Activated CD8-positive, alpha-beta memory T cell treated with anti-CD3 and anti-CD28 coated beads, Interleukin-2, amount 50 U/mL, for 24 hours (primary cell): ENCODE measurements around the gene PRRG1.
"Not testable (repeated sequence)": the region's sequence is repeated elsewhere in the genome, so short reads cannot be mapped to it uniquely, and the experiment has no call there.

Source experiments
- DNase-seq: peaks from one replicate; pipeline ENCODE4 v3.0.0-alpha.2; 2020; ENCODE audit errors: extremely low read depth

Gene PRRG1

DNA sequence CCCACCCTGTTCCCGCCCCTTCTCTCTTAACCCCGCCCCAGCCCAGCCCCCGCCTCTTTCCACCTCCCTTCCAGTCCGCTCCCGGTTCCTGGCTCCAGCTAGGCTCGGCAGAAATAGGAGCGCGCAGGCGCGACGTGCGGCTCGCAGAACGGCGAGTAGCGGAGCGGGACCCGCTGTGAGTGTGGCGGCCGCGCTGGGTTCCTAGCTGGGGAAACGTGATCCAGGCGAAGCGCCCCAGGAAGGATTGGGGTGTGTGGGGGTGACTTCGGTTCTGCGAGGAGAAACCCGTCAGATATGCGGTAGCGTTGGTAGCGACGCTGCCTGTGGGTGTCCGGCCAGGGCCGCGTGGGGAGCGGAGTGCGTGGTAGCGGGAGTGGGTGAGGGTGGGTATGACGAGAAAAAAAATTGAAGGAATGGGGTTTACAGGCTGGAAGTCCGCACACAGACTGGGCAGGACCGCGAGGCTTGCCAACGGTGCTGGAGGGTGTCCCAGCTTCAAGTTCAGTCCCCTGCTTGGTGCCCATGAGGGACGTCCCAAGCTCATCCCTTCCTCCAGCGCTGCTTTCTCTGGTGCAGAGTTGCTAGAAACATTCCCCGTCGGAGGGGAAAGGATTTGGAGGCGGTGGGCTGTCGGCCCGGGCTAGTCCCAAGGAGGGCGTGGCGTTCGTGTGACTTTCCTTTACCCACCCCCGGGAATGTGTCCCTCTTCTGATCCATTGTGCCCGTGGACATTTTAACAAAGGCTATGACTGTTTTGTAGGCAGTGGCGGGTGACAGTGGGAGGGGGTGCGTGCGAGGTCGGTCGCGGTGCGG lies at the start of gene PRRG1:
Gene PRRG1, plus strand, starts transcription at position 144 of the 813 bp plus-strand sequence. CDS start 56,886 bp downstream, outside the sequence.
- no peak for DNase-seq

DNA sequence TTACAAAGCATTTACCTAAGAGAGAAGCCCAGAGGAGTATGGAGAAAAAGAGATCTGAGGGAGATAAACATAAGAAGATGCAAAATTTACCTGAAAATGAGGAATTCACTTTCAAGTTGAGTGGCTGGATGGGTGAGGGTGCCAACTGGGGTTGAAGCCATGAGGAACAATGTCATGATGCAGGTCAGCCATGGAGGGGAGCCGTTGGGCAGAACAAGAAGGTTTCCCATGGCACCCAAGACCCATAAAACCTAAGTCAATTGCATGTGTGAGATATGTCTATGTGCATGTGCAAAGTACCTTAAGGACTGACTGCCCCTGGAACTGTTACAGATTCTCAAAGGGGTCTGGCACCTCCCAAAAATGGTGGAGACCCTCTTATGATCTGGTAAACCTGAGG lies 46.6 kb upstream of the PRRG1 start:
- no peak for DNase-seq

DNA sequence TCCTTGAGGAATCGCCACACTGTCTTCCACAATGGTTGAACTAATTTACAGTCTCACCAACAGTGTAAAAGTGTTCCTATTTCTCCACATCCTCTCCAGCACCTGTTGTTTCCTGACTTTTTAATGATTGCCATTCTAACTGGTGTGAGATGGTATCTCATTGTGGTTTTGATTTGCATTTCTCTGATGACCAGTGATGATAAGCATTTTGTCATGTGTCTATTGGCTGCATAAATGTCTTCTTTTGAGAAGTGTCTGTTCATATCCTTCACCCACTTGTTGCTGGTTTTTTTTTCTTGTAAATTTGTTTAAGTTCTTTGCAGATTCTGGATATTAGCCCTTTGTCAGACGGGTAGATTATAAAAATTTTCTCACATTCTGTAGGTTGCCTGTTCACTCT lies 43.9 kb upstream of the PRRG1 start:
- not testable (repeated sequence) for DNase-seq

DNA sequence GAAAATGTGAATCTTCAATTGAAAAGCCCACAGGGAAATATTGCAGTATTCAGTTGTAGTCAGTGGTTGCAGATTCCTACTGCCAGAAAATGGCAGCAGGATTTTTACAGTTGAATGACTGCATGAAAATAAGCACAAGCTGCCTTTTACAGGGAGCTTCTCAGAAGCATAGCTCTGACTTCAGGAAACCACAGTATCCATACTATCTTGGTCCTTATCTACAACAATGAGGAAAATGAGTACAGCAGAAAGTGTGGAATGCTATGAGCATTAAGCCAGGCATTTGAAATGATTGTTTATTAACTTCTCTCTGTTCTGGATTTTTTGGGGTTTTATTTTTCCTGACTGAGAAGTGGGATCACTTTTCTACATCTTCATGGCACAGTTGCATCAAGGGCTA lies 34.6 kb upstream of the PRRG1 start:
- no peak for DNase-seq

DNA sequence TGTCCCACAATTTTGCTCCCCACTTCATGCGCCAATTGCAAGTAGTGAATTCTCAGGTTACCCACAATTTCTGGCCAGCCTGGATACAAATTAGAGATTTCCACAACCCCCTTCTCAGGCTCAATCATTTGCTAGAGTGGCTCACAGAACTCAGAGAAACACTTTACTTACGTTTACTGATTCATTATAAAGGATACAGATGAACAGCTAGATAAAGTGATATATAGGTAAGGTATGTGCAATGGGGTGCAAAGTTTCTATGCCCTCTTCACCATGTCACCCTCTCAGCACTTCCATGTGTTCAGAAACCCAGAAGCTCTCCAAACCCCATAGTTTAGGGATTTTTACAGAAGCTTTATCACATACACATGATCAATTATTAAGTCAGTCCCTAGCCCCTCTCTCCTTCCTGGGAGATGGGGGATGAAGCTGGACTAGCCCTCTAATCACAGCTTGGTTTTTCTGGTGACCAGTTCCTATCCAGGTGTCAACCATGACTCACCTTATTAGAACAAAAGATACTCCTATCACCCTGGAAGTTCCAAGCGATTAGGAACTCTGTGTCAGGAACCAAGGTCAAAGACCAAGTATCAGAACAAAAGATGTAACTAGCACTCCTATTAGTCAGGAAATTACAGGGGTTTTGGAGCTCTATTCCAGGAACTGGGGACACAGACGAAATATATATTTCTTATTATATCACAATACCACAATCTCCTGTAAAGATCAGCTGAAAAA lies 33.5 kb upstream of the PRRG1 start:
- no peak for DNase-seq

DNA sequence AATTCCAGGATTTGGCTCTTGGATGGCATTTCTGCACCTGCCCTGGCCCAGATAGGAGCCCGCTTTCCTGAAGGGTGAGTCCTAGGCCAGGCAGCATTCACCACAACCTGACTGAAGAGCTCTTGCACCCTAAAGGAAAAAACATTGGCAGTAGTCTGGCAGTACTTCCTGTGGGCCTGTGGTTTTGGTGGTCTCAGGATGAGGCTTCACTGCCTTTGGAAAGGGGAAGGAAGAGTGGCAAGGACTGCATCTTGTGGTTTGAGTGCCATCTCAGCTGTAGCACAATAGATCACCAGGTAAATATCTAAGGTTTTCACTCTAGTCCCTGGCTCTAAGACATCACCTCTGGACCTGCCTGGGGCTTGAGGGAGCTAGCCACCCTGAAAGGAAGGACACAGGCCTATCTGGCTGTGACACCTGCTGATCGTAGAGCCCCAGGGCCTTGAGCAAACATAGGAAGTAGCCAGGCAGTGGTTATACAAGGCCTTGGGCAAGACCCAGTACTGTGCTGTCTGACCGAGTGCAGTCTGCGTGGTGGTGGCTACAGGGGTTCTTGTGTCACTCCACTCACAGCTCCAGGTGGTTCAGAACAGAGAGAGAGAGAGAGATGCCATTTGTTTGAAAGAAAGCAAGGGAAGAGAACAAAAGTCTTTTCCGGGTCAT lies 28.5 kb upstream of the PRRG1 start:
- DNase-seq: no peak

DNA sequence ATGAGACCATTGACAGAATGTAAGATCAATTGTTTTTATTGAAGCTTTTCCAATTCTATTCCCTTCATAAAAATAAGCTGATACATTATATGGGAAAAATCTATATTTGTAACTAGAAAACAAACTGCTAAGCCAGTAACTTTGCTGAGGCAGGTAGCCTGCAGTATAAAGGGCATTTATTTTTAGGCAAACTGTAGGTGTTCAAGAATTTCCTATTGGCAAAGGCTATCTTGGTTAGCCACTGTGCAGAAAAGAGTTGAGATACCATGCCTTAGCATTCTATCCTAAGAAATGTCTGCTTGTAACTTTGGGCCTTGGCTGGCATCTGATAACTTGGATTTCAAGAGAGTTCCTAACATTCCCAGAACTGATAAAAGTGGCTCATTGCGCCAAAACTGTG lies 18.5 kb upstream of the PRRG1 start:
- no peak for DNase-seq

DNA sequence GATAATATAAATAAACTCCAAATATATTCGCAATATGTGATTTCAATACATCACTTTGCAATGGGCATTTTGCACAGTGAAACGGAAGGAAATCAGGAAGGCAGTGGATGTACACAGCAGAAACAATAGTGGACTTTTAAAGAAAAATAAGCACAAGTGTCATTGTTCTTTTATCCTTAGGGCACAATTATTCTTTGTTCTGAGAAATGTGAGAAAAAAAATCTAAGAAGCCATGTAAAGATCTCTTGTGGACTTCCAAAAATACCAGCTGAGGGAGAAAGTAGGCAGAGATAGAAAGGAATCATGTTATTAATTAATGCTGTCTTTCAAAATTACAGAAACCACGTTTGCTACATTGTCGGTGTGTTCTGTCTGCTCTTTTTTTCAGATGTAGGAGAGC lies 17.6 kb upstream of the PRRG1 start:
- no peak for DNase-seq

DNA sequence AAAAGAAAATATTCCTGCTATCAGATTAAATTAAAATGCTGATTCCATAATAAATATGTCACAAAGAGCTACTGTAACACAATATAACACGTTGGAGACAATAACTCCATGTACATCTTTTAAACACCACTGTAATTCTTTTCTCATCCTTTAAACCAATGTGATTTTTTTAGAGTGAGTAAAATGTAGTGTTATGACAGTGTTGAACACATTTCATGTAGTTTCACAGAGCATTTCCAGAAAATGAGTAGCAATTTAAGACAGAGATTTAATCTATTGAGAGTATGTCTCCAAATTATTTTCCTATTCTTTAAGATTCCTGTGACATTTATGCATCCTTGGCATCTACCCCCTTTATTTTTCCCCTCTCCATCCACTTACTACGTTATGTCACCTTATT lies 17.1 kb upstream of the PRRG1 start:
- DNase-seq: no peak

DNA sequence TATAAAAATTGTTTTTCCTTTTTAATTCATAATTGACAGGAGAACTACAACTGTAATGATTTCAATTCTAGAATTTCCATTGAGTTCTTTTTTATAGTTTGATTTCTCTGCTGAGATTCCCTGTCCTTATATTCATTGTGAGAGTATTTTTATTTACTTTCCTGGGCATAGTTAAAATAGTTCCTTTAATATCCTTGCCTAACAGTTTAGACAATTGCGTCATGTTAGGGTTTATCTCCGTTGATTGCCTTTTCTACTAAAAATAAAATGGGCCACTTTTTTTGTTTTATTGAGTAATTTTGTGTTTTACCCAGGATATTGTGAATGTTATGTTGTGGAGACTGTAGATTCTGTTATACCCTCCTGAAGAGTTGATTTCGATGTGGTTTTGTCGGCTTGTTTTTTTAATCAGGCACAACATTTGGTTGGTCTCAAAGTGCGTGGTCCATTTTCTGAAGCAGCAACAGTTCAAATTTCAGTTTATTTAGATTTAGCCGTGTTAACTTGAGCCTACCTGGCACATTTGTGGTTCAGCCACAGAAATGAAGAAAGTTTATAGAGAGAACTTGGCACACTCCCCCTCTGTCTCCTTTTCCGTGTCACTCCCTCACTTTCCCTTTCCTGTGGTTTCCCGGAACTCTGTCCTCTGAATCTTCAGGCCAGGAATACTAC lies 16.0 kb upstream of the PRRG1 start:
- no peak for DNase-seq

DNA sequence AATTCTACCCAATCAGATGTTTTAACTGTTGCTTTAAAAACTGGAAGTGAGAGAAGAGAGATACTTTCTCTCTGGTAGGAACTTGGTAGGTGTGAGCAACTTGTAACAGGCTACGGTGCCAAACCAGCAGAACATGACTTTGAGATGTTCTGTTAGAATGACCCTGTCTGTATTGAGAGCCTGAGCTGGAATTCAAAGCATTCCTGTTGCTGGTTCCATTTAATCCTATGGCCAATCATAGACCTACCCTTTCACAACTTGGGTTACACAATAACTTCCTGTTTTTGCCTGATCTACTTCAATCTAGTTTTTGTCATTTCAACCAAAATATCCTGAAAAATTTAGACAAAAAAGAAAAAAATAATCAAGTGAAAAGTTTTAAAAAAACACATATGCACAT lies 1.7 kb upstream of the PRRG1 start:
- no peak for DNase-seq

DNA sequence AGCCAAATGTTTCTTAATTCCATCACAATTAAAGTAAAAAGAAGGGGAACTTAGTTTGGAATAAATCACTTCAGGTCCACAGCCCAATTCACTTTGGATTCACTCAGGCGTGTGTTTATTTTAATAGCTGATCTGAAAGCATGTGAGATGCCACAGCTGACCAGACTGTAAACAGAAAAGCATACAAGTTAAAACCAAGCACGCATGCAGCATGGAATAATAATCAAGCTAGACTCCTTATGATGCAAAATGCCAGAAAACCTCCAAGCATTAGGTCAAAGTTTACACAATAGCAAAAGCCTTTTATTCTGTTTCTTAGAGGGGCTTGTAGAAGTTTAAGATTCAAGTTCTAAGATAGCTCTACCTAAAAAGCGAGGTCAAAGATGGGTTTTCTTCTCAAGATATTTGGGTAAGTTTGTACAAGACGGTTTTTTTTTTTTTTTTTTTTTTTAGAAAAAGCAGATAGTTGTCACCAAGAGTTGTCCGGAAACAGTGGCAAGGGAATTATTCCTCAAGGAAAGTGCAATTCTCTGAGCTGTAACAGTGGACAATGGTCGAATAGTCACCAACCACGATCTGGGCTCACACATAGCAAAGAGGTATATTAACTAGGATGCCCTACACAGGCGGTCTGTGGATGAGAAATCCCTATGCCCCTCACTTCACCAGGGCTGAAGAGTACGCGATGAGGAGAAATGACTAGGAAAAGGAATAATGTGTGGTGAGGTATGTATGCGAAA lies 763 bp upstream of the PRRG1 start:
- no peak for DNase-seq

DNA sequence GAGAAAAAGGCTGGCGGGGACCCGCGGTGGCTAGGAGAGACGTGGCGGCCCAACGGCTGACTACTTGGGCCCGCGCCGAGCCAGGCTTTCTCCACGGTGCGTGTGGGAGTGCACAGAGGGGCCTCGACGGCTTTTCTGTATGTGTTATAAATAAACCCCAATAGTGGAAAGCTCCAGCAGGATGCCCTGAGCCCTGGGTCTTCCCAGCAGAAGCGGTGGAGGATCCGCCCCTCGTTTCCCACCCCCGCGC lies 268 bp upstream of the PRRG1 start:
- DNase-seq: no peak

DNA sequence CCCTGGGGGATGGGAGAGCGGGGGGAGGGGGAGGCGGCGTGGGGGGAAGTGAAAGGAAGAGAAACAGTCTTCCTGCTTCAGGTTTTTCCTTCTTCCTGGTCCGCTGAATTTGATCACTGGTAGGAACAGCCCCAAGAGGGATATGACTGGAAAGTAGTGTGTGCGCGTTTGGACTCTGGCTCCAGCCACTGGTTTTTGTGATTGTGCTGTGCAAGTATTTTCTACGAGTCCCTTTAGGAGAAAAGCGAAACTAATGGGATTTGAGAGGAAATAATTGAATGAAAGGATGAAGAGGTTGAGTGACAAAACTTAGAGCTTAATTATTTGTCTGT lies 836 bp downstream of the PRRG1 start:
- no peak for DNase-seq

DNA sequence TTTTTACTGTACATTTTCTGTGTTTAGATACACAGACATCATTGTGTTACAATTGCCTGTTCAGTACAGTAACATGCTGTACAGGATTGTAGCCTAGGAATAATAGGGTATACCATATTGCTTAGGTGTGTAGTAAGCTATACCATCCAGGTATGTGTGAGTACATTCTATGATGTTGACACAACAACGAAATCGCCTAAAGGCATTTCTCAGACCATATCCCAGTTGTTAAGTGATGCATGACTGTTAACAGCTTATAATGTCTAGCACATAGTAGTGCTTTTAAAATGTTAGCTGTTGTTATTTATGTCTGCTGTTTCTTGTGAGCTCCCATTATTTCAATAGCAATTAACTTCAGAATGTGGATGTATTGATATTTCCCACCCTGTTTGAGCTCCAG lies 4.5 kb downstream of the PRRG1 start:
- no peak for DNase-seq

DNA sequence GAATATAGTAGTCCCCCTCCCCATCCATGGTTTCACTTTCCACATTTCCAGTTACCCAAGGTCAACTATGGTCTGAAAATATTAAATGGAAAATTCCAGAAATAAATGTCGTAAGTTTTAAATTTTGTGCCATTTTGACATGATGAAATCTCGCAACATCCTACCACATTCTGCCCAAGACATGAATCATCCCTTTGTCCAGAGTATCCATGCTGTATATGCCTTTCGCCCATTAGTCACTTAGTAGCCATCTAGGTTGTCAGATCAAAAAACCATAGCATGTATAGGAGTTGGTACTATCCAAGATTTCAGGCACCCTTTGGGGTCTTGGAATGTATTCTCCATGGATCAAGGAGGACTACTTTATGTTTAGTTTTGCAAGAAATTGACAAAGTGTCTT lies 8.3 kb downstream of the PRRG1 start:
- no peak for DNase-seq

DNA sequence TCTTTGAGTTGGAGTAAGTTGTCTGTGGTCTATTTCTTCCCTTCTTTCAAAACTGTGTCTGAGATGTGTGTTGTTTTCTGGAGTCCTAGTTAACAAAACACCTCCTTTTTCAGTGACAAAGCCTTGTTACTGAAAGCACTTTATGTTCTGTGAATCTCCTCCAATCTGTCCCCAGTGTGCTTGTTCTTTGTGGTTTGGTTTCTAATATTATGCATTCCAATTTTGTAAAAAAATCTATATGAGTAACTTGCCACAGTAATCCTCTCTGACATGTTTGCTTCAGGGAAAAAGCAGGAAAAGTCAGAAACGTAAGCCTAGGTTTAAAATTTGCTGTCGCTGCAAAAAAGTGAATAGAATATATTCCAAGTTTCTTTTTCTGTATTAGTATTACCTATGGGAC lies 12.4 kb downstream of the PRRG1 start:
- no peak for DNase-seq

DNA sequence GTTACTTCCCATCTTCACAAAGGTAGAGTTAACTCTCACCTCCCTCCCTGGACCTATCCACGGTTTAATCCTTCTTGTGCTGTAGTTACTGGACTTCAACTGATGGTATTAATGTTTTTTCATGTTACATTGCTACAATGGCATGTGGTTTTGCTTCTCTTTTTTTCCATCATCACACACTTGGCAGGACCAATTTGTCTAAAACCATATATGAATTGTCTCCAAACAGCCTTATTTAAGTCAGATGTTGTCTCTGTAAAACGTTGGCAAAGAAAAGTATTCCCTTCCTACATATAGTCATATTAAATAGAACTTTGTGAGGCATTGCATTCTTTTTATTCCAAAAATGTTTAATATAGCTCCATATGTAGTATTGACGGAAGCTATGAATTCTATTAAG lies 15.5 kb downstream of the PRRG1 start:
- no peak for DNase-seq

DNA sequence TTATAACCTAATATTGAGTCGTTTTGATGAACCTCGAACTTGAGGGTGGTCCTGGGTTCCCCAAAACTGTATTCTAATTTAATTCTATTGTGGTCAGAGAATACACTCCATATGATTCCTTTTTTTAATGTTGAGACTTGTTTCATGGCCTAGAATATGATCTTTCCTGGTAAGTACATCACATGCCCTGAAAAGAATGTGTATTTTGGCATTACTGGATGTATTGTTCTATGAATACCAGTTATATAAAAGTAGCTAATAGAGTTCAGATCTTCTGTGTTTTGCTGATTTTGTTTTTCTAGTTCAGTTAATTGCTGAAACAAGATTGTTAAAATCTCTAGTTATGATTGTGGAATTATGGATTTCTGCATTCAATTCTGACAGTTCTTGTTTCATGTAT lies 18.8 kb downstream of the PRRG1 start:
- DNase-seq: no peak

DNA sequence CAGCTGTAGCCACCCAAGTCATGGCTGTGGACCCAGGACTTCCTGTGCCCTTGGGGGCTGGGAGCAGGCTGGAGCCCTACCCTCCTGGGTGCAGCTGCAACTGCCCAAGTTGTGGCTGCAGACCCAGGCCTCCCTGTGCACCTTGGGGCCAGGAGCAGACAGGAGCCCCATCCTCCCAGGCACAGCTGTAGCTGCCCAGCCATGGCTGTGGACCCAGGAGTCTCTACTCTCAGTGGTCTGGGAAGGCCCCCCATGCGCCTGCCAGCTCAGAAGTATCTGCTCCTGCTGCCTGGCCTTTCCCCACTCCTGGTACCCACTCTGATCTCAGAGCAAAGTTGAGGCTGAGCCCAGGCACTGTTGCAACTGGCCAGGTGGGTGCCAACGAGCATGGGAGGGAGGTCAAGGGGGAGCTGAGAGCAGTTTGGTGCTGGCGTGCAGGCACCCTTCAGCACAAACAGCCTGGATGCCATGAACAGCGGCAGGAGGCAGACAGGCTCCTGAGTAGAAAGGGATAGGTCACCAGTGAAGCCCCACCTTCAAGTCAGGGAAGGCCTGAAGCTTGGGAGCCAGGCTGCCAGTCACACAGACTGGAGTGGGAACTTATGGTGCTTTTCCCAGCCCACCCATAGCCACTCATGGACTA lies 21.5 kb downstream of the PRRG1 start:
- no peak for DNase-seq

DNA sequence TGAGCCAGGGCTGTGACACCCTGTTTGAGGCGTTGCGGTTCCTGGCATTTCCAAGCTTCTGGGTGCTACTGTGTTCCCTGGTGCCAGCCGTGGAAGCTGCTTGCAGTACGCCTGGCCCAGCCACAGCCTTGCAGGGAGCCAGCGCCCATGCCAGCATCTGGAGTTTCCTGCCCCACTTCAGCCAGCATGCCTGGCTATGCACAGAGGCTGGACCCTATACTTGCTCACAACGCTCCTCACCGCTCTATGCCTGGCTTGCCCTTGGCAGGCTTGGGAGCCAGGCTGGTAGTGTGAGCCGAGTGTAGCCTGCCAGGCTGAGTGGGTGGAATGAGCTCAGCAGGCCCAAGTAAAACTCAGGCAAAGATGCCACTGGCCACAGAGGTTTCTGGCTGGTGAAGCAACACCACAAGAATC lies 22.4 kb downstream of the PRRG1 start:
- DNase-seq: no peak

DNA sequence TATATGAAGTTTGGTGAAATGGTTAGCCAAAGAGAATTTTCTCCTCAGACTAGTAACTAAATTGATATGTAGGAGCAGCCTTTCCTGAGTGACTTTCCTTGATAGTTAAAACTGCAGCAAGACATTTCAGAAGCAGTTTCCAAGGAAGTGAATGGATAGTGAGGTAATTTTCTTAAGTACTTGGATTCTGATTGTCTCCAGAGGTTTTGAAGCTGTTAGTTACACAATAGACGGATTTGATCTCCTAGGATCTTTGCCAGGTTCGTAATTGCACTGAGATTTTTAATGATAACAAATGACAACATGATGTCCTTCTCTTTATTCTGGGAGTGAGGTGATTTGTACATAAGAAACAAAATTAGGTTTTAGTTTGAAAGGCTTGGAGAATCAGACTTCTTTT lies 29.2 kb downstream of the PRRG1 start:
- no peak for DNase-seq
